B cell (primary cell): ENCODE results near the gene STEAP4. TPM values are rescaled to one million over a fixed set of nuclear protein-coding genes. Genes with fewer than 3 reads are reported as not detected.

ENCODE experiments used
- ATAC-seq: fragments of 200-7000 bp; cut with Tn5 transposase; one replicate; pipeline ENCODE4 v1.10.0; 2021; ENCODE audit warnings: low read depth, mild to moderate bottlenecking, moderate number of reproducible peaks, moderate library complexity
- CTCF ChIA-PET: fragments of 350-600 bp; sonication (Branson Sonifier 250); formaldehyde crosslinking; loops from one replicate; lab custom pipeline; 2021; ENCODE audit warnings: antibody characterized with exemption, inconsistent platforms; lab: Charles Lee
- POLR2A ChIA-PET: fragments of 350-600 bp; sonication (Branson Sonifier 250); formaldehyde crosslinking; loops from one replicate; lab custom pipeline; 2021; ENCODE audit warnings: antibody characterized with exemption; lab: Charles Lee
- DNase-seq: peaks from one replicate; pipeline ENCODE4 v3.0.0; 2013
- H2AFZ ChIP-seq: 2 replicates; pipeline ENCODE4 v1.6.1; 2012; ENCODE audit warnings: mild to moderate bottlenecking, low read depth, low read length; ENCODE audit not compliant: insufficient read depth, poor library complexity, severe bottlenecking
- H3K27ac ChIP-seq, 2 donors: 1 replicate in 1 of 2; 2 replicates in 1 of 2; pipeline ENCODE4 v1.5.1; 2012 to 2013; ENCODE audit warnings: low read length in 2 of 2, mild to moderate bottlenecking in 2 of 2, moderate library complexity in 1 of 2
- H3K27me3 ChIP-seq, 4 experiments: fragments of 200-600 bp in 1 of 4; sonication (generic) in 1 of 4; replicated peaks in 1 of 4; 1 replicate in 2 of 4; 2 replicates in 2 of 4; pipeline versions ENCODE4 v1.6.1 to v1.7.0; 2013 to 2016; ENCODE audit warnings: low read length in 3 of 4, mild to moderate bottlenecking in 2 of 4, mixed read lengths in 1 of 4, moderate library complexity in 1 of 4; ENCODE audit not compliant: insufficient read depth in 4 of 4, control insufficient read depth in 3 of 4; ENCODE audit errors: control extremely low read depth in 1 of 4
- H3K36me3 ChIP-seq, 2 experiments: replicated peaks in 1 of 2; 1 replicate in 1 of 2; 2 replicates in 1 of 2; pipeline versions ENCODE4 v1.6.1 to v1.7.1; 2013; ENCODE audit warnings: low read length in 1 of 2; ENCODE audit not compliant: insufficient read depth in 2 of 2, control insufficient read depth in 1 of 2; ENCODE audit errors: control extremely low read depth in 1 of 2, extremely low read depth in 1 of 2
- H3K4me1 ChIP-seq, 2 donors: fragments of 200-600 bp in 1 of 2; sonication (generic) in 1 of 2; 1 replicate in 1 of 2; 2 replicates in 1 of 2; pipeline versions ENCODE4 v1.5.1 to v1.6.1; 2013 to 2017; ENCODE audit warnings: low read length in 2 of 2; ENCODE audit not compliant: control insufficient read depth in 2 of 2, insufficient read depth in 2 of 2
- H3K4me2 ChIP-seq: replicated peaks from 2 replicates; pipeline ENCODE3; 2012; ENCODE audit warnings: mild to moderate bottlenecking, low read depth, low read length; ENCODE audit not compliant: poor library complexity, severe bottlenecking
- H3K4me3 ChIP-seq, 5 experiments: fragments of 200-600 bp in 1 of 5; sonication (generic) in 1 of 5; 1 replicate in 3 of 5; 2 replicates in 2 of 5; pipeline versions ENCODE4 v1.5.1 to v1.7.0; 2011 to 2016; ENCODE audit warnings: low read length in 4 of 5, mild to moderate bottlenecking in 4 of 5, low read depth in 2 of 5, control low read depth in 1 of 5, moderate library complexity in 1 of 5; ENCODE audit not compliant: insufficient read depth in 1 of 5; ENCODE audit errors: control extremely low read depth in 1 of 5, extremely low read depth in 1 of 5
- H3K79me2 ChIP-seq: fragments of 200-600 bp; sonication (generic); one replicate; pipeline ENCODE4 v1.6.0; 2016; ENCODE audit warnings: low read length; ENCODE audit not compliant: control insufficient read depth, insufficient read depth
- H3K9ac ChIP-seq: fragments of 200-600 bp; sonication (generic); 2 replicates; pipeline ENCODE4 v1.6.1; 2017; ENCODE audit warnings: mild to moderate bottlenecking, low read length, moderate library complexity
- H3K9me3 ChIP-seq, 3 donors: one replicate each; pipeline versions ENCODE4 v1.6.1 to v1.7.1; 2013; ENCODE audit warnings: low read length in 2 of 3; ENCODE audit not compliant: control insufficient read depth in 2 of 3, insufficient read depth in 1 of 3; ENCODE audit errors: control extremely low read depth in 1 of 3
- H4K20me1 ChIP-seq: 2 replicates; pipeline ENCODE4 v1.6.0; 2012; ENCODE audit warnings: mild to moderate bottlenecking, low read length; ENCODE audit not compliant: insufficient read depth, control insufficient read depth, poor library complexity, severe bottlenecking
- H3K27ac Mint-ChIP-seq: one replicate; pipeline ENCODE4 v1.8.0; 2021; ENCODE audit warnings: mixed read lengths
- H3K27me3 Mint-ChIP-seq: one replicate; pipeline ENCODE4 v1.8.0; 2021; ENCODE audit warnings: mixed read lengths
- H3K4me1 Mint-ChIP-seq: one replicate; pipeline ENCODE4 v1.8.0; 2021; ENCODE audit warnings: mixed read lengths
- H3K4me3 Mint-ChIP-seq: one replicate; pipeline ENCODE4 v1.8.0; 2021; ENCODE audit warnings: mixed read lengths
- H3K9me3 Mint-ChIP-seq: one replicate; pipeline ENCODE4 v1.8.0; 2022; ENCODE audit warnings: mixed read lengths; ENCODE audit not compliant: insufficient read depth
- CTCF ChIP-seq: fragments of 200-600 bp; IDR thresholded peaks from one replicate; pipeline ENCODE4 v1.8.0; 2022; ENCODE audit warnings: antibody characterized with exemption, mild to moderate bottlenecking
- EZH2 ChIP-seq: IDR thresholded peaks from 2 replicates; pipeline ENCODE4 v1.6.1; 2012; ENCODE audit warnings: borderline replicate concordance, low read depth, mild to moderate bottlenecking, moderate library complexity, low read length; ENCODE audit not compliant: insufficient read depth, poor library complexity, severe bottlenecking
- whole genome bisulfite sequencing: methylation state at CpG from one replicate; pipeline ENCODE4 v1.1.5; 2013; ENCODE audit warnings: missing lambda C conversion rate; ENCODE audit not compliant: insufficient coverage; 5-methylcytosine and 5-hydroxymethylcytosine counted together
- intact Hi-C: fragments of 100-400 bp; cut with micrococcal nuclease; formaldehyde crosslinking; loops from one replicate; pipeline ENCODE4 v1.10.0; 2022
- polyA plus RNA-seq: library from polyadenylated mRNA; depleted of rRNA; stranded (reverse); fragments of >200 nt; gene quantifications from 2 replicates; pipeline ENCODE4 v1.2.3, GENCODE V29; 2012
- total RNA-seq, 2 donors: library from RNA; stranded (reverse); fragments of 120-200 nt in 1 of 2; gene quantifications; 1 replicate in 1 of 2; 2 replicates in 1 of 2; pipeline versions ENCODE4 v1.2.3 to v1.2.4, GENCODE V29; 2013 to 2022

STEAP4 gene
- total and polyA plus RNA-seq, 2 donors (not counting 1 experiment from before 2014, with no cell fraction given) = 0.04 TPM; not detected in 1

GRCh38 chr7:88230646-88231045, 76.0 kb downstream of the STEAP4 start:
- H3K27me3 Mint-ChIP-seq = peaks cover 26% of the 10 kb centered on the region
- H3K4me1 Mint-ChIP-seq = no peaks in the 10 kb centered on the region
- Histone ChIP-seq H4K20me1 (no peaks in the 10 kb centered on the region), H3K27me3 (no peaks in the 10 kb centered on the region), H3K4me3 (no peak overlapping the region), H2AFZ (no peak overlapping the region), H3K79me2 (no peaks in the 10 kb centered on the region), H3K9me3 (peaks cover 0 to 4% (median 2%) of the 10 kb centered on the region in 3 donors), H3K36me3 (no peaks in the 10 kb centered on the region), H3K9ac (no peak overlapping the region), H3K4me1 (no peaks in the 10 kb centered on the region), H3K4me2 (no peak overlapping the region), H3K27ac (no peak overlapping the region)
- no peak for ATAC-seq
- intact Hi-C loops = no loop called here
- H3K9me3 Mint-ChIP-seq = no peaks in the 10 kb centered on the region
- no peak overlapping the region for H3K27ac Mint-ChIP-seq
- DNase-seq = no peak
- ChIA-PET POLR2A (no interaction called here), CTCF (no interaction called here)
- 93% methylated on average over 5 of the region's 5 CpGs for WGBS
- H3K4me3 Mint-ChIP-seq = no peak overlapping the region
- TF ChIP-seq EZH2 (no peak), CTCF (no peak)

- Histone ChIP-seq H3K36me3 (no peaks in the 10 kb centered on the region), H3K4me1 (no peaks in the 10 kb centered on the region), H2AFZ (no peak overlapping the region), H4K20me1 (no peaks in the 10 kb centered on the region), H3K27ac (no peak overlapping the region), H3K27me3 (no peaks in the 10 kb centered on the region), H3K4me2 (no peak overlapping the region), H3K79me2 (no peaks in the 10 kb centered on the region), H3K4me3 (no peak overlapping the region), H3K9me3 (peaks cover 0 to 4% (median 2%) of the 10 kb centered on the region in 3 donors), H3K9ac (no peak overlapping the region)
- Mint-ChIP-seq H3K9me3 (no peaks in the 10 kb centered on the region), H3K27ac (no peak overlapping the region), H3K4me3 (no peak overlapping the region), H3K27me3 (peaks cover 24% of the 10 kb centered on the region), H3K4me1 (no peaks in the 10 kb centered on the region)
- WGBS = 100% methylated on average over 3 of the region's 4 CpGs
- intact Hi-C loops = no loop called here
- DNase-seq = no peak
- TF ChIP-seq EZH2 (no peak), CTCF (no peak)
- CTCF ChIA-PET = no interaction called here
- POLR2A ChIA-PET = no interaction called here
- ATAC-seq = no peak
Measured at GRCh38 chr7:88229302-88229995, 77.2 kb downstream of the STEAP4 start.
